Measurements from ENCODE around the gene IRF8. TPM values are rescaled to one million over a fixed set of nuclear protein-coding genes. Genes with fewer than 3 reads are reported as not detected.

The IRF8 gene
- total RNA-seq, 1 donor from 2014 or later = 1.5 TPM

DNA sequence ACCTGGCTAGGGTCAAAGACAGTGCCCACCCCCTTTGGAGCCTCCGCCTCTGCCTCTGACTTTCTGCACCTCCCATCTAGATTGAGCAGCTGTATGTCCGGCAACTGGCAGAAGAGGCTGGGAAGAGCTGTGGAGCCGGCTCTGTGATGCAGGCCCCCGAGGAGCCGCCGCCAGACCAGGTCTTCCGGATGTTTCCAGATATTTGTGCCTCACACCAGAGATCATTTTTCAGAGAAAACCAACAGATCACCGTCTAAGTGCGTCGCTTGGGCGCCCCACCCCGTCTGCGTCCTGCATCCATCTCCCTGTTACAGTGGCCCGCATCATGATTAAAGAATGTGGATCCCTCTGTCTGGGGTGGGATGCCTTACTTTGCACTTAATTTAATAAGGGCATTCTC is 22.1 kb downstream of the IRF8 start:
- TF ChIP-seq CTCF (IDR thresholded peaks at IDR 0.05; ENCODE audit: unreplicated experiment) = no peak
- Mint-ChIP-seq H3K36me3 (ENCODE audit: low read depth, unreplicated experiment) (no peaks in the 10 kb centered on the region), H3K9me3 (ENCODE audit: unreplicated experiment) (no peaks in the 10 kb centered on the region), H3K4me3 (ENCODE audit: unreplicated experiment) (no peak overlapping the region), H3K27me3 (ENCODE audit: unreplicated experiment) (peaks cover 1% of the 10 kb centered on the region), H3K27ac (ENCODE audit: unreplicated experiment) (peak overlapping the region; percentile 36), H3K4me1 (ENCODE audit: unreplicated experiment) (no peaks in the 10 kb centered on the region)
- DNase-seq (ENCODE audit: low spot score) = no peak

DNA sequence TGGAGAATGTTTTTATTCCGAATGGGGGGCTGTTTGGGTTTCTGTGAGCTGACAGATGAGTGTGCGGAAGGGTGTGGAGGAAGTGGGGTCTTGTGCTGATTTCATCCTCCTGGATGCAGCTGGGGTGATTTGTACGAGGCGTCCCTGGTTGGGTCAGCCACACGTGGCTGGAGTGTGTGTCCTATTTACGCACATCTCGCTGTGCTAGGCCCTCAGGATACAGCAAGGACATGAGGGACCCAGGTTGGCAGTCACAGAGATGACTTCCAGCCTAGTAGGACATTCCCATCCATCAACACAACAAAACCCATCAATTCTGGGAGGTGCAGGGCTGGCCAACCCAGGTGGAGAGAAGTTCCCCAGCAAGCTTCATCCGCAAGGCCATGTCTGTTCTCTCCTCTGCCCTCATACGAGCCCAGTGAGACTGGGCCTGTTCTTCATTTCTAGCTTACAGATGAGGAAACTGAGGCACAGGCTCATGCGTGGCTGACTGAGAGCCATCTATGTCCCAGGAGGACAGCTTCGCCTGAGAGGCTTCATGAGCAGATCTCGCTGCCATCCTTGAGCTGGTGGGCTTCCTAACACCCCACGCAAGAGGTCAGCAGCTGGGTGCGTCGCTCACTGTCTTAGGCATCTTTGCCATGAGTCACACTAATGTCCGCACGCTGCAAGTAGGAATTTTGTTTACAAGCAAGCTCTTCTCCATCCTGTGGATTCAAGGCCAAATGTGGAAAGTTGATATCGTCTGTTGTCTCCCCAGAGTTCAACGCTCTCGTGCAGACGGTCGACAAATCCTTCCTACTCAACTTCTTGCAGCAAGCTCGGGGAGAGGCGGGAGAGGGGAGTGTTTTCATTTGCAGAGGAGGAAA is 24.4 kb downstream of the IRF8 start:
- peaks cover 1% of the 10 kb centered on the region for H3K27me3 Mint-ChIP-seq (ENCODE audit: unreplicated experiment)
- H3K27ac Mint-ChIP-seq (ENCODE audit: unreplicated experiment) = no peak overlapping the region
- no peaks in the 10 kb centered on the region for H3K9me3 Mint-ChIP-seq (ENCODE audit: unreplicated experiment)
- DNase-seq (ENCODE audit: low spot score) = no peak
- no peak for TF ChIP-seq CTCF (IDR thresholded peaks at IDR 0.05; ENCODE audit: unreplicated experiment)
- peaks cover 11% of the 10 kb centered on the region for H3K4me1 Mint-ChIP-seq (ENCODE audit: unreplicated experiment)
- no peaks in the 10 kb centered on the region for H3K36me3 Mint-ChIP-seq (ENCODE audit: low read depth, unreplicated experiment)
- no peak overlapping the region for H3K4me3 Mint-ChIP-seq (ENCODE audit: unreplicated experiment)

GRCh38 chr16:85924675-85925074 is 25.7 kb downstream of the IRF8 start:
- Mint-ChIP-seq H3K9me3 (ENCODE audit: unreplicated experiment) (no peaks in the 10 kb centered on the region), H3K4me1 (ENCODE audit: unreplicated experiment) (peaks cover 11% of the 10 kb centered on the region), H3K36me3 (ENCODE audit: low read depth, unreplicated experiment) (no peaks in the 10 kb centered on the region), H3K4me3 (ENCODE audit: unreplicated experiment) (no peak overlapping the region), H3K27me3 (ENCODE audit: unreplicated experiment) (peaks cover 2% of the 10 kb centered on the region), H3K27ac (ENCODE audit: unreplicated experiment) (no peak overlapping the region)
- no peak for TF ChIP-seq CTCF (IDR thresholded peaks at IDR 0.05; ENCODE audit: unreplicated experiment)
- DNase-seq (ENCODE audit: low spot score) = no peak

- Mint-ChIP-seq H3K27ac (ENCODE audit: unreplicated experiment) (no peak overlapping the region), H3K4me1 (ENCODE audit: unreplicated experiment) (peaks cover 11% of the 10 kb centered on the region), H3K4me3 (ENCODE audit: unreplicated experiment) (no peak overlapping the region), H3K36me3 (ENCODE audit: low read depth, unreplicated experiment) (no peaks in the 10 kb centered on the region), H3K27me3 (ENCODE audit: unreplicated experiment) (peaks cover 6% of the 10 kb centered on the region), H3K9me3 (ENCODE audit: unreplicated experiment) (no peaks in the 10 kb centered on the region)
- DNase-seq (ENCODE audit: low spot score) = no peak
- TF ChIP-seq CTCF (IDR thresholded peaks at IDR 0.05; ENCODE audit: unreplicated experiment) = no peak
These were observed 27.4 kb downstream of the IRF8 start for GRCh38 chr16:85926370-85926769.

GRCh38 chr16:85927371-85927770 is 28.4 kb downstream of the IRF8 start:
- Mint-ChIP-seq H3K27me3 (ENCODE audit: unreplicated experiment) (peaks cover 6% of the 10 kb centered on the region), H3K36me3 (ENCODE audit: low read depth, unreplicated experiment) (no peaks in the 10 kb centered on the region), H3K9me3 (ENCODE audit: unreplicated experiment) (no peaks in the 10 kb centered on the region), H3K4me1 (ENCODE audit: unreplicated experiment) (peaks cover 11% of the 10 kb centered on the region), H3K27ac (ENCODE audit: unreplicated experiment) (peak overlapping the region; percentile 4), H3K4me3 (ENCODE audit: unreplicated experiment) (no peak overlapping the region)
- DNase-seq (ENCODE audit: low spot score) = no peak
- no peak for TF ChIP-seq CTCF (IDR thresholded peaks at IDR 0.05; ENCODE audit: unreplicated experiment)
